ENCODE results near the gene NAT14. TPM values are rescaled to one million over a fixed set of nuclear protein-coding genes. Genes with fewer than 3 reads are reported as not detected.

The NAT14 gene
- total and polyA plus RNA-seq, 2 of the 8 experiments (the other 6 are each of a cell fraction or from before 2014, with no cell fraction given) = 47.1 to 71.2 TPM

- Histone ChIP-seq H4K91ac (replicated peaks; ENCODE audit: insufficient read length, low read length) (peak overlapping the region; percentile 61), H3K9me3 (ENCODE audit: insufficient read depth in 2 of 2, low read depth in 1 of 2, low read length in 1 of 2) (no peaks in the 10 kb centered on the region), H2AFZ (ENCODE audit: low read length) (peak overlapping the region; percentile 12; the same call in 1 of the 2 replicates), H3K9ac (replicated peaks in 1 of 4; ENCODE audit: extremely low read depth in 1 of 4, low read depth in 3 of 4, low read length in 3 of 4) (peak overlapping the region in 1 of 4 experiments; percentile 3; a peak in 1 of 7 replicates), H3K4me3 (ENCODE audit: extremely low read depth in 1 of 4, insufficient read depth in 2 of 4, low read depth in 3 of 4, low read length in 4 of 4) (peak overlapping the region; percentile 32 to 65 (median 47)), H2AK5ac (ENCODE audit: low read depth, low read length) (no peak overlapping the region), H3K14ac (ENCODE audit: insufficient read length) (no peak overlapping the region), H2BK15ac (ENCODE audit: low read length) (no peak overlapping the region; the same call in 1 of the 2 replicates), H3K4me1 (replicated peaks in 1 of 4; ENCODE audit: control insufficient read depth in 3 of 4, insufficient read depth in 4 of 4, low read length in 3 of 4) (peaks cover 6 to 21% (median 9%) of the 10 kb centered on the region in 4 experiments), H3K23me2 (ENCODE audit: low read depth, low read length) (peaks cover 14% of the 10 kb centered on the region; the same call in 1 of the 2 replicates), H4K5ac (ENCODE audit: insufficient read length, low read depth, low read length) (no peak overlapping the region), H3K27ac (ENCODE audit: low read depth, low read length) (no peak overlapping the region), H3K36me3 (ENCODE audit: control insufficient read depth in 2 of 4, insufficient read depth in 4 of 4, low read length in 3 of 4) (no peaks in the 10 kb centered on the region), H3K4ac (replicated peaks; ENCODE audit: insufficient read length, low read depth, low read length) (peak overlapping the region; percentile 10), H3K27me3 (replicated peaks in 1 of 4; ENCODE audit: control insufficient read depth in 3 of 4, extremely low read depth in 1 of 4, insufficient read depth in 3 of 4, low read length in 3 of 4) (peaks cover 39 to 74% (median 65%) of the 10 kb centered on the region in 4 experiments), H3K4me2 (ENCODE audit: insufficient read depth in 1 of 2, low read depth in 2 of 2, low read length in 2 of 2) (peak overlapping the region; percentile 74 to 92), H2BK12ac (ENCODE audit: low read depth, low read length) (peak overlapping the region; percentile 88; the same call in 1 of the 2 replicates), H3K79me1 (ENCODE audit: low read depth, low read length) (no peaks in the 10 kb centered on the region), H2BK20ac (ENCODE audit: low read length) (peak overlapping the region; percentile 1; the same call in 1 of the 2 replicates), H3K18ac (ENCODE audit: extremely low read depth, low read length) (peak overlapping the region; percentile 83), H2BK120ac (replicated peaks; ENCODE audit: low read depth, low read length) (peak overlapping the region; percentile 84), H3K56ac (replicated peaks; ENCODE audit: insufficient read length, low read depth, low read length) (no peak overlapping the region), H4K20me1 (replicated peaks in 1 of 2; ENCODE audit: control insufficient read depth in 1 of 2, insufficient read depth in 2 of 2, low read length in 2 of 2) (peaks cover 6 to 12% of the 10 kb centered on the region in 2 experiments), H3K23ac (ENCODE audit: insufficient read length) (no peak overlapping the region), H4K8ac (ENCODE audit: extremely low read depth, insufficient read depth, low read length) (peak overlapping the region; percentile 58; the same call in 1 of the 2 replicates), H2BK5ac (ENCODE audit: low read depth, low read length) (no peak overlapping the region; the same call in 1 of the 2 replicates), H3K79me2 (ENCODE audit: control insufficient read depth in 1 of 2, insufficient read depth in 2 of 2, low read length in 2 of 2) (no peaks in the 10 kb centered on the region)
- DNase-seq (ENCODE audit: low read depth in 1 of 2, low spot score in 2 of 2) = peak in 1 of 2 experiments; percentile 96
- FAIRE-seq = peak; percentile 50
- POLR2A ChIA-PET (ENCODE audit: partially characterized antibody) = interaction anchor here (0.7 to 1.9 kb wide), 3 partner anchors 51 to 146 kb away, joined by 3 to 5 read pairs (median 4); no protein-coding TSS in a partner anchor
- 9% methylated on average over 28 of the region's 39 CpGs; no CpG with 5 or more reads in 1 of the 2 experiments for WGBS, 2 experiments (ENCODE audit: extremely low coverage in 1 of 2, insufficient coverage in 1 of 2, insufficient read length in 1 of 2, insufficient replicate concordance in 2 of 2, low coverage in 1 of 2, low lambda C conversion rate in 2 of 2, missing lambda C conversion rate in 1 of 2)
- CTCF ChIA-PET (ENCODE audit: partially characterized antibody) = interaction anchor here (1.2 to 1.6 kb wide), 2 partner anchors 12 to 282 kb away, joined by 3 to 8 read pairs; no protein-coding TSS in a partner anchor
- TF ChIP-seq POLR2A (IDR thresholded peaks at IDR 0.05; ENCODE audit: control extremely low read depth in 1 of 2, low read depth in 2 of 2, low read length in 2 of 2) (no peak), RBBP5 (IDR thresholded peaks at IDR 0.05; ENCODE audit: borderline replicate concordance, low read depth, low read length) (no peak), SIRT6 (IDR thresholded peaks at IDR 0.05; ENCODE audit: low read length) (no peak), SP1 (IDR thresholded peaks at IDR 0.05; ENCODE audit: low read depth, low read length) (peak; percentile 30; the same call in 1 of the 2 replicates), TAF1 (IDR thresholded peaks at IDR 0.05; ENCODE audit: low read depth, low read length) (0 out of 2 replicates have a peak, but pooled peaks have one; percentile 47), EP300 (IDR thresholded peaks at IDR 0.05; ENCODE audit: borderline replicate concordance in 1 of 2, low read depth in 2 of 2, low read length in 2 of 2) (no peak), KDM4A (IDR thresholded peaks at IDR 0.05; ENCODE audit: low read depth, low read length, severe bottlenecking) (peak; percentile 76), RAD21 (IDR thresholded peaks at IDR 0.05 in 1 of 2, conservative IDR thresholded peaks at IDR 0.05 in 1 of 2; ENCODE audit: low read depth in 2 of 2, low read length in 2 of 2) (no peak), SIX5 (IDR thresholded peaks at IDR 0.05; ENCODE audit: low read depth, low read length) (no peak), NRF1 (IDR thresholded peaks at IDR 0.05; ENCODE audit: low read depth, low read length) (no peak), HDAC2 (IDR thresholded peaks at IDR 0.05; ENCODE audit: borderline replicate concordance in 1 of 2, low read depth in 2 of 2, low read length in 2 of 2) (peak in 1 of 2 experiments; percentile 38; a peak in 1 of 4 replicates)
Observed at GRCh38 chr19:55440411-55441105, 44.4 kb upstream of the NAT14 start.
